GM12878 (cell line): Measurements from ENCODE around the gene C10orf71.

Experiments used
- ATF7 ChIP-seq: fragments of 450-650 bp; IDR thresholded peaks from 2 replicates; pipeline ENCODE4 v1.6.1; 2016; ENCODE audit warnings: low read depth, mild to moderate bottlenecking
- JUND ChIP-seq: IDR thresholded peaks from 2 replicates; pipeline ENCODE4 v1.6.1; 2012; ENCODE audit warnings: low read depth, mild to moderate bottlenecking, low read length, improper control_type of control experiment, moderate library complexity
- NR2C2 ChIP-seq: IDR thresholded peaks from 2 replicates; pipeline ENCODE4 v1.6.1; 2011; ENCODE audit warnings: borderline replicate concordance, low read depth; ENCODE audit not compliant: control insufficient read depth, insufficient read length
- TF ChIP-seq, protein P1 (sequence below): IDR thresholded peaks from 2 replicates; pipeline ENCODE4 v1.6.1; 2011; ENCODE audit warnings: low read depth, low read length, improper control_type of control experiment, borderline replicate concordance
- TF ChIP-seq, protein P2 (sequence below), 3 experiments: IDR thresholded peaks in 2 of 3; conservative IDR thresholded peaks in 1 of 3; 2 replicates each; pipeline ENCODE4 v1.5.1; 2011; ENCODE audit warnings: low read depth in 3 of 3, low read length in 3 of 3, mild to moderate bottlenecking in 3 of 3, control low read depth in 2 of 3, moderate library complexity in 2 of 3, inconsistent platforms in 1 of 3, mixed read lengths in 1 of 3; ENCODE audit not compliant: control insufficient read depth in 2 of 3, insufficient read depth in 1 of 3; ENCODE audit errors: extremely low read depth in 1 of 3

DNA sequence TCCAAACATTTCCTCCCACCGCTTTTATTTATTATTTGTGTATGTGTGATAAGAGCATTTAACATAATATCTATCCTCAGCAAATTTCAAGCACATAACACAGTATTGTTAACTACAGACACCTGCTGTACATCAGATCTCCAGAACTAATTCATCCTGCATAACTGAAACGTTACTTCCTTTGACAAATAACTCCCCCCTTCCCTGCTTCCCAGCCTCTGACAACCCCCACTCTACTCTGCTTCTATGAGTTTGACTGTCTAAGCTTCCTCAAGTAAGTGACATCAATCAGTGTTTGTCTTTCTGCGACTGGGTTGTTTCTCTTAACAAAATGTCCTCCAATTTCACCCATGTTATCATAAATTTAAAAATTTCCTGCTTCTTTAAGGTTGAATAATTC, 22.1 kb downstream of the C10orf71 start:
- TF ChIP-seq ATF7, result no peak
- no peak for TF ChIP-seq JUND
- TF ChIP-seq, protein P1, sequence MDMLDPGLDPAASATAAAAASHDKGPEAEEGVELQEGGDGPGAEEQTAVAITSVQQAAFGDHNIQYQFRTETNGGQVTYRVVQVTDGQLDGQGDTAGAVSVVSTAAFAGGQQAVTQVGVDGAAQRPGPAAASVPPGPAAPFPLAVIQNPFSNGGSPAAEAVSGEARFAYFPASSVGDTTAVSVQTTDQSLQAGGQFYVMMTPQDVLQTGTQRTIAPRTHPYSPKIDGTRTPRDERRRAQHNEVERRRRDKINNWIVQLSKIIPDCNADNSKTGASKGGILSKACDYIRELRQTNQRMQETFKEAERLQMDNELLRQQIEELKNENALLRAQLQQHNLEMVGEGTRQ, result no peak
- TF ChIP-seq, protein P2, sequence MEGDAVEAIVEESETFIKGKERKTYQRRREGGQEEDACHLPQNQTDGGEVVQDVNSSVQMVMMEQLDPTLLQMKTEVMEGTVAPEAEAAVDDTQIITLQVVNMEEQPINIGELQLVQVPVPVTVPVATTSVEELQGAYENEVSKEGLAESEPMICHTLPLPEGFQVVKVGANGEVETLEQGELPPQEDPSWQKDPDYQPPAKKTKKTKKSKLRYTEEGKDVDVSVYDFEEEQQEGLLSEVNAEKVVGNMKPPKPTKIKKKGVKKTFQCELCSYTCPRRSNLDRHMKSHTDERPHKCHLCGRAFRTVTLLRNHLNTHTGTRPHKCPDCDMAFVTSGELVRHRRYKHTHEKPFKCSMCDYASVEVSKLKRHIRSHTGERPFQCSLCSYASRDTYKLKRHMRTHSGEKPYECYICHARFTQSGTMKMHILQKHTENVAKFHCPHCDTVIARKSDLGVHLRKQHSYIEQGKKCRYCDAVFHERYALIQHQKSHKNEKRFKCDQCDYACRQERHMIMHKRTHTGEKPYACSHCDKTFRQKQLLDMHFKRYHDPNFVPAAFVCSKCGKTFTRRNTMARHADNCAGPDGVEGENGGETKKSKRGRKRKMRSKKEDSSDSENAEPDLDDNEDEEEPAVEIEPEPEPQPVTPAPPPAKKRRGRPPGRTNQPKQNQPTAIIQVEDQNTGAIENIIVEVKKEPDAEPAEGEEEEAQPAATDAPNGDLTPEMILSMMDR (IDR thresholded peaks at IDR 0.05 in 2 of 3, conservative IDR thresholded peaks at IDR 0.05 in 1 of 3; ENCODE audit: control insufficient read depth in 2 of 3, extremely low read depth in 1 of 3, insufficient read depth in 1 of 3, low read depth in 3 of 3, low read length in 3 of 3), result no peak
- no peak for TF ChIP-seq NR2C2
